GM12891 (cell line): ENCODE measurements around the gene DEPDC5.

Source experiments
- PAX5 ChIP-seq: IDR thresholded peaks from 2 replicates; pipeline ENCODE4 v1.6.1; 2011; ENCODE audit warnings: low read length, moderate library complexity, mild to moderate bottlenecking; ENCODE audit not compliant: insufficient read depth, severe bottlenecking
- POLR2A ChIP-seq: IDR thresholded peaks from 2 replicates; pipeline ENCODE4 v1.6.1; 2011; ENCODE audit warnings: low read depth, low read length, control low read depth
- POLR2AphosphoS5 ChIP-seq: IDR thresholded peaks from 2 replicates; pipeline ENCODE4 v1.6.1; 2011; ENCODE audit warnings: low read depth, low read length, control low read depth
- TAF1 ChIP-seq: IDR thresholded peaks from 2 replicates; pipeline ENCODE4 v1.6.1; 2011; ENCODE audit warnings: low read depth, low read length, control low read depth

DNA sequence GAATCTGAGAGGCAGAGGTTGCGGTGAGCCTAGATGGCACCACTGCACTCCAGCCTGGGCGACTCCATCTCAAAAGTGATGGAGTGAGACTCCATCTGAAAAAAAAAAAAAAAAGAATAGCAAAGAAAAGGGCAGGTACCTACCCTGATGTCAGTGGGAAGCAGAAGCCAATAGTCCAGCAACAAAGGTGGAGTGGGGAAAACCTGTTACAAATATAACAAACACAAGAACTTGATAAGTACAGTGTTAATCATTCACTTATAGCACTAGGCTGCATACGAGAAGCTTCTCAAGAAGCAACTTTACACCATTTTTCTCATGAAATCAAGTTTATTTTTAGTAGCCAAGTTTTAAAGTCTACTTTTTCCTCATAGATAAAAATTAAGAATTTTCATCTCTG, 128.0 kb downstream of the DEPDC5 start:
- no peak for TF ChIP-seq POLR2AphosphoS5
- TF ChIP-seq POLR2A = no peak
- TF ChIP-seq TAF1 = no peak
- TF ChIP-seq PAX5 = no peak
